ENCODE measurements around the gene TRAF3.

TRAF3 gene

DNA sequence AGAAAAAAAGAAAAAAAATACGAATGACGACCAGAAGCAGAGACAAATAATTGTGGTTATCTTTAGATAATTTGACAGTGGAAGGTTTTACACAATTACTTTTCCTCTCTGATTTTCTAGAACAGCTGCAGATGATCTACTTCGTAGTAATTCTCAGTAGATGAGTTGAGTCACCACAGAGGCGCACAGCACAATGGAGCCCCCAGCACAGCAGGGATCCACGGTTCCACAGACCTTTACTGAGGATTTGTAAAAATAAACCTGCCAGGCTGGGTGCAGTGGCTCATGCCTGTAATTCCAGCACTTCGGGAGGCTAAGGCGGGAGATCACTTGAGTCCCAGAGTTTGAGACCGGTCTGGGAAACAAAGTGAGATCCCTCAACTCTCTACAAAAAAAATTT lies 174.6 kb downstream of the TRAF3 start:
- H3K36me3 ChIP-seq (ENCODE audit: control insufficient read depth, insufficient read depth, low read length) = no peaks in the 10 kb centered on the region
- no peak for DNase-seq
- no peak overlapping the region for H3K27ac ChIP-seq (ENCODE audit: insufficient read depth, low read length, poor library complexity, severe bottlenecking)
- no peak overlapping the region for H3K4me3 ChIP-seq (ENCODE audit: insufficient read depth, low read depth, low read length, poor library complexity, severe bottlenecking)
- H3K9me3 ChIP-seq (ENCODE audit: control insufficient read depth, low read length) = no peaks in the 10 kb centered on the region
- H3K4me1 ChIP-seq (ENCODE audit: control insufficient read depth, insufficient read depth, low read length, poor library complexity, severe bottlenecking) = peaks cover 11% of the 10 kb centered on the region
- no peaks in the 10 kb centered on the region for H3K27me3 ChIP-seq (replicated peaks; ENCODE audit: control insufficient read depth, insufficient read depth, low read length, poor library complexity, severe bottlenecking)

- H3K27ac ChIP-seq (ENCODE audit: insufficient read depth, low read length, poor library complexity, severe bottlenecking) = no peak overlapping the region
- H3K9me3 ChIP-seq (ENCODE audit: control insufficient read depth, low read length) = no peaks in the 10 kb centered on the region
- DNase-seq = no peak
- no peaks in the 10 kb centered on the region for H3K36me3 ChIP-seq (ENCODE audit: control insufficient read depth, insufficient read depth, low read length)
- no peak overlapping the region for H3K4me3 ChIP-seq (ENCODE audit: insufficient read depth, low read depth, low read length, poor library complexity, severe bottlenecking)
- H3K27me3 ChIP-seq (replicated peaks; ENCODE audit: control insufficient read depth, insufficient read depth, low read length, poor library complexity, severe bottlenecking) = no peaks in the 10 kb centered on the region
- peaks cover 8% of the 10 kb centered on the region for H3K4me1 ChIP-seq (ENCODE audit: control insufficient read depth, insufficient read depth, low read length, poor library complexity, severe bottlenecking)
Measured at GRCh38 chr14:102952276-102952675, 175.0 kb downstream of the TRAF3 start.

- H3K4me3 ChIP-seq (ENCODE audit: insufficient read depth, low read depth, low read length, poor library complexity, severe bottlenecking) = no peak overlapping the region
- H3K27ac ChIP-seq (ENCODE audit: insufficient read depth, low read length, poor library complexity, severe bottlenecking) = no peak overlapping the region
- H3K36me3 ChIP-seq (ENCODE audit: control insufficient read depth, insufficient read depth, low read length) = no peaks in the 10 kb centered on the region
- peaks cover 8% of the 10 kb centered on the region for H3K4me1 ChIP-seq (ENCODE audit: control insufficient read depth, insufficient read depth, low read length, poor library complexity, severe bottlenecking)
- H3K27me3 ChIP-seq (replicated peaks; ENCODE audit: control insufficient read depth, insufficient read depth, low read length, poor library complexity, severe bottlenecking) = no peaks in the 10 kb centered on the region
- no peak for DNase-seq
- H3K9me3 ChIP-seq (ENCODE audit: control insufficient read depth, low read length) = no peaks in the 10 kb centered on the region
Measured at GRCh38 chr14:102953100-102953499, 175.9 kb downstream of the TRAF3 start.

- no peaks in the 10 kb centered on the region for H3K36me3 ChIP-seq (ENCODE audit: control insufficient read depth, insufficient read depth, low read length)
- H3K4me3 ChIP-seq (ENCODE audit: insufficient read depth, low read depth, low read length, poor library complexity, severe bottlenecking) = no peak overlapping the region
Measured at GRCh38 chr14:102954081-102954789, 177.0 kb downstream of the TRAF3 start.

GRCh38 chr14:102955636-102956408 lies 178.6 kb downstream of the TRAF3 start:
- Histone ChIP-seq H3K9me3 (ENCODE audit: control insufficient read depth, low read length) (no peaks in the 10 kb centered on the region), H3K27ac (ENCODE audit: insufficient read depth, low read length, poor library complexity, severe bottlenecking) (no peak overlapping the region), H3K4me1 (ENCODE audit: control insufficient read depth, insufficient read depth, low read length, poor library complexity, severe bottlenecking) (no peaks in the 10 kb centered on the region), H3K27me3 (replicated peaks; ENCODE audit: control insufficient read depth, insufficient read depth, low read length, poor library complexity, severe bottlenecking) (no peaks in the 10 kb centered on the region), H3K36me3 (ENCODE audit: control insufficient read depth, insufficient read depth, low read length) (no peaks in the 10 kb centered on the region), H3K4me3 (ENCODE audit: insufficient read depth, low read depth, low read length, poor library complexity, severe bottlenecking) (no peak overlapping the region)
- no peak for DNase-seq

More at GRCh38 chr14:102954081-102954789, 177.0 kb downstream of the TRAF3 start:
- Histone ChIP-seq H3K4me1 (ENCODE audit: control insufficient read depth, insufficient read depth, low read length, poor library complexity, severe bottlenecking) (peaks cover 1% of the 10 kb centered on the region), H3K27ac (ENCODE audit: insufficient read depth, low read length, poor library complexity, severe bottlenecking) (no peak overlapping the region), H3K9me3 (ENCODE audit: control insufficient read depth, low read length) (no peaks in the 10 kb centered on the region), H3K27me3 (replicated peaks; ENCODE audit: control insufficient read depth, insufficient read depth, low read length, poor library complexity, severe bottlenecking) (no peaks in the 10 kb centered on the region)
- DNase-seq = no peak

DNA sequence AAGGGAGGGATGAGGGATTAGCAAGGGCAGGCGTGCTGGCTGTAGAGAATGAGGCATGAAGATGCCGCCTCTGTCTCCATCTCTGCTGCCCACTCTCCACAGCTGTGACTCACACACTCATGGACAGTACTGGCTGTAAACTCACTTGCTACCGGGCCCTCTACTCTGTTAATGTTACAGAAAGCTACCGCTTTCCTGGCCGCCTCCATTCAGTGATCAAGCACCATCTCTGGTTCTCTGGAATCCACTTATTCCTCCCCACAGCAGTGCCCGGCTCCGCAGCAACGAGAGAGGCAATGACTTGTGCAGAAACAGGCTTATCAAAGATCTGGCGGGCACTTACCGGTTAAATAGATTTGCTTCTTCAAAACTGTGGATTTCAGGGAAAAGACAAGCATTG lies 180.0 kb downstream of the TRAF3 start:
- H3K36me3 ChIP-seq (ENCODE audit: control insufficient read depth, insufficient read depth, low read length) = peaks cover 2% of the 10 kb centered on the region
- DNase-seq = no peak
- H3K27me3 ChIP-seq (replicated peaks; ENCODE audit: control insufficient read depth, insufficient read depth, low read length, poor library complexity, severe bottlenecking) = no peaks in the 10 kb centered on the region
- no peaks in the 10 kb centered on the region for H3K4me1 ChIP-seq (ENCODE audit: control insufficient read depth, insufficient read depth, low read length, poor library complexity, severe bottlenecking)
- H3K4me3 ChIP-seq (ENCODE audit: insufficient read depth, low read depth, low read length, poor library complexity, severe bottlenecking) = no peak overlapping the region
- H3K27ac ChIP-seq (ENCODE audit: insufficient read depth, low read length, poor library complexity, severe bottlenecking) = no peak overlapping the region
- H3K9me3 ChIP-seq (ENCODE audit: control insufficient read depth, low read length) = no peaks in the 10 kb centered on the region

GRCh38 chr14:102958461-102958860 lies 181.2 kb downstream of the TRAF3 start:
- no peaks in the 10 kb centered on the region for H3K4me1 ChIP-seq (ENCODE audit: control insufficient read depth, insufficient read depth, low read length, poor library complexity, severe bottlenecking)
- no peak overlapping the region for H3K27ac ChIP-seq (ENCODE audit: insufficient read depth, low read length, poor library complexity, severe bottlenecking)
- peaks cover 5% of the 10 kb centered on the region for H3K36me3 ChIP-seq (ENCODE audit: control insufficient read depth, insufficient read depth, low read length)
- DNase-seq = no peak
- H3K27me3 ChIP-seq (replicated peaks; ENCODE audit: control insufficient read depth, insufficient read depth, low read length, poor library complexity, severe bottlenecking) = no peaks in the 10 kb centered on the region
- H3K9me3 ChIP-seq (ENCODE audit: control insufficient read depth, low read length) = no peaks in the 10 kb centered on the region
- no peak overlapping the region for H3K4me3 ChIP-seq (ENCODE audit: insufficient read depth, low read depth, low read length, poor library complexity, severe bottlenecking)

Measured in effector memory CD4-positive, alpha-beta T cell (primary cell).